H1 (cell line): ENCODE measurements around the gene MAPK14. TPM values are rescaled to one million over a fixed set of nuclear protein-coding genes. Genes with fewer than 3 reads are reported as not detected.

Source experiments
- polyA plus RNA-seq, 7 experiments: library from polyadenylated mRNA; depleted of rRNA in 3 of 7; stranded (reverse) in 5 of 7; unstranded in 2 of 7; fragments of >200 nt in 5 of 7; fragments of 200-250 nt in 2 of 7; gene quantifications; 1 replicate in 5 of 7; 2 replicates in 1 of 7; 4 replicates in 1 of 7; pipeline versions ENCODE4 v1.2.1 to v1.2.3, GENCODE V29; 2011 to 2013; ENCODE audit warnings: missing spikeins in 2 of 7, mixed read lengths in 2 of 7
- total RNA-seq: library from RNA; stranded (reverse); fragmentation: NEBNext Ultra II Directional; extraction: Animal tissue kit (Norgen Biotek cat#: 25700); gene quantifications from 2 replicates; pipeline ENCODE4 v1.2.1, GENCODE V29; 2021
- TF ChIP-seq, protein P1 (sequence below): fragments of 300-600 bp; sonication (generic); IDR thresholded peaks from 2 replicates; pipeline ENCODE4 v1.7.1; 2012; ENCODE audit warnings: low read length, moderate library complexity, mild to moderate bottlenecking, inconsistent platforms; ENCODE audit not compliant: insufficient replicate concordance

MAPK14 gene
- total and polyA plus RNA-seq, 2 of the 8 experiments (the other 6 are each of a cell fraction or from before 2014, with no cell fraction given), result 18.1 to 39.3 TPM

- TF ChIP-seq, protein P1, sequence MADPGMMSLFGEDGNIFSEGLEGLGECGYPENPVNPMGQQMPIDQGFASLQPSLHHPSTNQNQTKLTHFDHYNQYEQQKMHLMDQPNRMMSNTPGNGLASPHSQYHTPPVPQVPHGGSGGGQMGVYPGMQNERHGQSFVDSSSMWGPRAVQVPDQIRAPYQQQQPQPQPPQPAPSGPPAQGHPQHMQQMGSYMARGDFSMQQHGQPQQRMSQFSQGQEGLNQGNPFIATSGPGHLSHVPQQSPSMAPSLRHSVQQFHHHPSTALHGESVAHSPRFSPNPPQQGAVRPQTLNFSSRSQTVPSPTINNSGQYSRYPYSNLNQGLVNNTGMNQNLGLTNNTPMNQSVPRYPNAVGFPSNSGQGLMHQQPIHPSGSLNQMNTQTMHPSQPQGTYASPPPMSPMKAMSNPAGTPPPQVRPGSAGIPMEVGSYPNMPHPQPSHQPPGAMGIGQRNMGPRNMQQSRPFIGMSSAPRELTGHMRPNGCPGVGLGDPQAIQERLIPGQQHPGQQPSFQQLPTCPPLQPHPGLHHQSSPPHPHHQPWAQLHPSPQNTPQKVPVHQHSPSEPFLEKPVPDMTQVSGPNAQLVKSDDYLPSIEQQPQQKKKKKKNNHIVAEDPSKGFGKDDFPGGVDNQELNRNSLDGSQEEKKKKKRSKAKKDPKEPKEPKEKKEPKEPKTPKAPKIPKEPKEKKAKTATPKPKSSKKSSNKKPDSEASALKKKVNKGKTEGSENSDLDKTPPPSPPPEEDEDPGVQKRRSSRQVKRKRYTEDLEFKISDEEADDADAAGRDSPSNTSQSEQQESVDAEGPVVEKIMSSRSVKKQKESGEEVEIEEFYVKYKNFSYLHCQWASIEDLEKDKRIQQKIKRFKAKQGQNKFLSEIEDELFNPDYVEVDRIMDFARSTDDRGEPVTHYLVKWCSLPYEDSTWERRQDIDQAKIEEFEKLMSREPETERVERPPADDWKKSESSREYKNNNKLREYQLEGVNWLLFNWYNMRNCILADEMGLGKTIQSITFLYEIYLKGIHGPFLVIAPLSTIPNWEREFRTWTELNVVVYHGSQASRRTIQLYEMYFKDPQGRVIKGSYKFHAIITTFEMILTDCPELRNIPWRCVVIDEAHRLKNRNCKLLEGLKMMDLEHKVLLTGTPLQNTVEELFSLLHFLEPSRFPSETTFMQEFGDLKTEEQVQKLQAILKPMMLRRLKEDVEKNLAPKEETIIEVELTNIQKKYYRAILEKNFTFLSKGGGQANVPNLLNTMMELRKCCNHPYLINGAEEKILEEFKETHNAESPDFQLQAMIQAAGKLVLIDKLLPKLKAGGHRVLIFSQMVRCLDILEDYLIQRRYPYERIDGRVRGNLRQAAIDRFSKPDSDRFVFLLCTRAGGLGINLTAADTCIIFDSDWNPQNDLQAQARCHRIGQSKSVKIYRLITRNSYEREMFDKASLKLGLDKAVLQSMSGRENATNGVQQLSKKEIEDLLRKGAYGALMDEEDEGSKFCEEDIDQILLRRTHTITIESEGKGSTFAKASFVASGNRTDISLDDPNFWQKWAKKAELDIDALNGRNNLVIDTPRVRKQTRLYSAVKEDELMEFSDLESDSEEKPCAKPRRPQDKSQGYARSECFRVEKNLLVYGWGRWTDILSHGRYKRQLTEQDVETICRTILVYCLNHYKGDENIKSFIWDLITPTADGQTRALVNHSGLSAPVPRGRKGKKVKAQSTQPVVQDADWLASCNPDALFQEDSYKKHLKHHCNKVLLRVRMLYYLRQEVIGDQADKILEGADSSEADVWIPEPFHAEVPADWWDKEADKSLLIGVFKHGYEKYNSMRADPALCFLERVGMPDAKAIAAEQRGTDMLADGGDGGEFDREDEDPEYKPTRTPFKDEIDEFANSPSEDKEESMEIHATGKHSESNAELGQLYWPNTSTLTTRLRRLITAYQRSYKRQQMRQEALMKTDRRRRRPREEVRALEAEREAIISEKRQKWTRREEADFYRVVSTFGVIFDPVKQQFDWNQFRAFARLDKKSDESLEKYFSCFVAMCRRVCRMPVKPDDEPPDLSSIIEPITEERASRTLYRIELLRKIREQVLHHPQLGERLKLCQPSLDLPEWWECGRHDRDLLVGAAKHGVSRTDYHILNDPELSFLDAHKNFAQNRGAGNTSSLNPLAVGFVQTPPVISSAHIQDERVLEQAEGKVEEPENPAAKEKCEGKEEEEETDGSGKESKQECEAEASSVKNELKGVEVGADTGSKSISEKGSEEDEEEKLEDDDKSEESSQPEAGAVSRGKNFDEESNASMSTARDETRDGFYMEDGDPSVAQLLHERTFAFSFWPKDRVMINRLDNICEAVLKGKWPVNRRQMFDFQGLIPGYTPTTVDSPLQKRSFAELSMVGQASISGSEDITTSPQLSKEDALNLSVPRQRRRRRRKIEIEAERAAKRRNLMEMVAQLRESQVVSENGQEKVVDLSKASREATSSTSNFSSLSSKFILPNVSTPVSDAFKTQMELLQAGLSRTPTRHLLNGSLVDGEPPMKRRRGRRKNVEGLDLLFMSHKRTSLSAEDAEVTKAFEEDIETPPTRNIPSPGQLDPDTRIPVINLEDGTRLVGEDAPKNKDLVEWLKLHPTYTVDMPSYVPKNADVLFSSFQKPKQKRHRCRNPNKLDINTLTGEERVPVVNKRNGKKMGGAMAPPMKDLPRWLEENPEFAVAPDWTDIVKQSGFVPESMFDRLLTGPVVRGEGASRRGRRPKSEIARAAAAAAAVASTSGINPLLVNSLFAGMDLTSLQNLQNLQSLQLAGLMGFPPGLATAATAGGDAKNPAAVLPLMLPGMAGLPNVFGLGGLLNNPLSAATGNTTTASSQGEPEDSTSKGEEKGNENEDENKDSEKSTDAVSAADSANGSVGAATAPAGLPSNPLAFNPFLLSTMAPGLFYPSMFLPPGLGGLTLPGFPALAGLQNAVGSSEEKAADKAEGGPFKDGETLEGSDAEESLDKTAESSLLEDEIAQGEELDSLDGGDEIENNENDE, result no peak
These were observed 108.4 kb downstream of the MAPK14 start (continued) for GRCh38 chr6:36136034-36136433.
